Activated CD4-positive, CD25-positive, alpha-beta regulatory T cell (primary cell): ENCODE data around the gene NF1.
A peak's percentile ranks its signal among the peaks of the same experiment; 100 is the strongest.
"Not testable (repeated sequence)": the region's sequence is repeated elsewhere in the genome, so short reads cannot be mapped to it uniquely, and the experiment has no call there.

Experiments
- DNase-seq, 4 experiments: peaks; one replicate each; lab custom pipeline; 2025; lab: John Stamatoyannopoulos, UW

The NF1 gene

DNA sequence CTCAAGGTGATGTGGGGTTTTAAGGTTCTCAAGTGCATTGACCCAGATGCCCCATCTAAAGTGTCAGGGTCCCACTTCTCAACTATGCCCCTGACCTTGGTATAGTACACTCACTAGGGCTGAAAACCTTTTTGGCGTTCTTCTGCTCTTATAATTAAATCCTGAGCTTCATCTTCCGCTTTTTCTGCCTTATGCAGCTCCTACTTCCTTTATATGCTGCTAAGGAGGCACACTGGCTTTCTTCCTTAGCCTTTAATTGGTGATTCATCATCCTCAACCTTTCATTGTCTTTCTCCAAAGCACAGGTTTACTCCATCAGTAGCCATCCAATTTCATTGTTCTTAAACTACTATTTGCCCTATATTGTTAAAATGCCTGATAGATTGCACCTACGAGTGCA, 5.3 kb upstream of the NF1 start:
- no peak for DNase-seq

DNA sequence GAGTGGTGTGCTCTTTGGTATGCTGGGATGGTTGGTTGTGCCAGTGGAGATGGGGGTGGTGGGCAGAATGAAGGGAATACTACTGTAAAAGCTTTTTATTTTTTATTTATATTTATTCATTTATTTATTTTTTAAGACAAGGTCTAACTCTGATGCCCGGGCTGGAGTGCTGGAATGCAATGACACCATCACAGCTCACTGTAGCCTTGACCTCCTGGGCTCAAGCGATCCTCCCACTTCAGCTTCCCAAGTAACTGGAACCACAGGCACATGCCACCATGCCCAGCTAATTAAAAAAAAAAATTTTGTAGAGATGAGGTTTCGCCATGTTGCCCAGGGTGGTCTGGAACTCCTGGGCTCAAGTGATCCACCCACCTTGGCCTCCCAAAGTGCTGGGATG, 4.1 kb upstream of the NF1 start:
- DNase-seq = not testable (repeated sequence)

DNA sequence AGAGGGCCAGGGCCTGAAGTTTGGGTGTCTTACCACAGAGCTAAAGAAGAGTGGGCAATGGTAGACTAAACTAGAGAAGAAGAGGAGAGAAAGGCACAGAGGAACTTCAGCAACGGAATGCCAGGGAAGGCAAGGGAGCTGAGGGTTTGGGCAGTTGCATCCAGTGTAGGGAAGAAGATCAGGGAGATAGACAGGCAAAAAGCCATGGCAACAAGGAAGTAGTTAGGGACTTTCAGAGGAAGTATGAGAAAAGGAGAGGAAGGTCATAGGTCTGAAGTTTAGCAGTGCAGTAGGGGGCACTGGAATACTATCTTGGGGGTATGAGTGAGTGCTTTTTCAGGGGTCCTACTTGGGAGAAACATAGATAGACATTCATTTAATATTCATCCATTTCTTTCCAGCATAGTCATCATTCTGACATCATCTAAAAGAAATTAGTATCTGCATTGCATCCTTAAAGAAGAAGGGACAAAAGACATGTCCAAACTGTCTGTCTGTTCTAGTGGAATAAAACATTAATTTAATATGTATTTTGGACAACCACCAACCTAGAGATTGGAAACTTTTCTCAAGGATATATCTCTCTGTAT, 2.2 kb upstream of the NF1 start:
- DNase-seq = no peak

DNA sequence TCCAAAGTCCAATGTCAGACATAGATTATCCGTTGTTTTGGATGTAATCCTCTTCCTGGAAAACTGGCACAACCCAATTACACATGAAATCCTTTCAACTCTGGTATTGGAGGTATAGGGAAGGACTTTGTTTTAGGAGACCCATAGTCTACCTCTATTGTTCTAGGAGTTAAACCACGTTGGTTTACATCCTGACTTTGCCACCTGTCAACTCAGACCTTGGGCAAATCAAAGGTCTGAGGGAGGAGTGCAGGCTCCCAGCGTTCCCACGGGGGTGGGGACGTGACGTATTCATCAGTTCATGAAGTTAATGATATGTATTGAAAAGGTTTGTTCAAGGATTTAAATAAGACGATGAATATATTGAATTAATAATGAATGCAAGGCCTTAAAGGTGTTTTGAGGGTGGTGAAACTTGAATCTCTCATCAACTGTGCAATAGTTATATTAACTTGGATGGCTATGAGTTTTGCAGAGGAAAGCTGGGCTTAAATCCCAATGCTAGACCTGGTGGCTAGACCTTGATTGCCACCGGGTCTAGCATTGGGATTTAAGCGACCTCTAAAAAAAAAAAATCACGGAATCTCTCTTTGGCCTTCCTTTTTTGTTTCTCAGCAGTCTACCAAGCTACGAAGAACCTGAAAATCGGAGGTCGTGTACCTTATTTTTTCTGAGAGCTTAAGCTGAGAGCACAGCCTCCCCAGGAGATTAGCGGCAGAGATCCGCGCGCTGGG, 744 bp upstream of the NF1 start:
- DNase-seq = no peak

DNA sequence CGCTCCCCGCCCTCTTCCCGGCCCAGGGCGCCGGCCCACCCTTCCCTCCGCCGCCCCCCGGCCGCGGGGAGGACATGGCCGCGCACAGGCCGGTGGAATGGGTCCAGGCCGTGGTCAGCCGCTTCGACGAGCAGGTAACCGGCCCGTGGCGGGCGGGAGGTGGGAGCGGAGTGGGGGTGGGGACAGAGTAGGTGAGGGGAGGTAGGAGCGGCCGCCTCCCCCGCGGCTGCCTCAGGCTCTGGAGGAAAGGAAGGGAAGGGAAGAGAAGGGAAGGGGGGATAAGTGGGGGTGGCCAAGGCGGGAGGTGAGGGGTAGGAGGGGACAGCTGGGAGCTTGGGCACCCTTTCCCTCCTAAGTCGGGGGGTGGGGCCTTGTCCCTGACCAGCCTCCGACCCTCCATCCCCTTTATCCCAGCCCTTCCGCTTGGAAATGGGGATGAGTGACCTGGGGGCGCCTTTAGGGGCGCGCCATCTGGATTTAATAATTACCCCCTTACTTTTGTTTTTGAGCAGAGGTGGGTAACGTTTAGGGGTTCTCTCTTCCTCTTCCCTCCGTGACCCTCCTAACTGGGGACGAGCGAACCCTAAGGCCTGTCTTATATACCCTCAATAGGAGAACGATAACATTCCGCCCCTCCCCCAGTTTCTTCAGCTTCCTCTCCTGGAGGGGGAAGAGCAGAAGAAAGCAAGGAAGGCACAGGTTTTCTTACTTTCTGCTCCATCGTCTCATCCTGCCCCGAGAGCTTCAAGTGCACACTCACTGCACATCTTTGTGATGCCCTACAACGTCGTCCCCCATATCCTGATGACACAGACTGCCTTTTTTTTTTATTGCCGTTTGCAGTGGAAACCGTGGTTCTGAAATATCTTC, 694 bp downstream of the NF1 start:
- peak in 1 of 4 experiments; percentile 11 for DNase-seq

DNA sequence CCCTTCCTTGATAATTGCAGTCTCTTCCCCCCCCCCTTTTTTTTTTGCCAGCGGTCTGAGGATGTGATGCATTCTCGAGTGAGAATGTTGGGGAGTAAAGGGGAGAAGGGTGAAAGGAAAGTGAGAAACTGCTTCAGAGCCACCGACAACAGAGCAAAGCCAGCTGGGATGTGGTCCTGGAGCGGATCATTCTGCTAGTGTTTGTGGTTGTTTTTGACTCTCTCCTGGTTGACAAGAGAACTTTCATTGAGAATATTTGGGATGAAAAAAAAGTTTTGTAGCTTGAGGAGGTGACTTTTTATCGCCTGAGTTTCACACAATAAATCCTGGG, 1.3 kb downstream of the NF1 start:
- DNase-seq = no peak

DNA sequence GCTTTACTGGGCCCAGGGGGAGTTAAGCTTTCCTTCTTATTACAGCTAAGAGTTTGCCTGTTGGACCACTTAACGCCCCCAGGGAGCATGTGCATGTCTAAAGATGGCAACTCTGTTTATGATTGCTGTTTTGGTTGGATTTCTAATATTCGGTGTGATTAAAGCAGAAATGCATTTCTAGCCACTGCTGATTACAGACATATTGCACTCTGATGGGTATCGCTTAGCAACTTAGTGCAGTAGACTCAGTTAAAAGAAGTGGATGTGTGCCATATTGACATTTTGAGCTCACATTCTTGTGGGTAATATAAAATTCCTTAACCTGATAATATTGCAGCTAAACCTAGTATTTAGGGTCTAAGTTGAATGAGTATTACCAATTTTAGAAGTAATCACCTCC, 4.2 kb downstream of the NF1 start:
- no peak for DNase-seq

DNA sequence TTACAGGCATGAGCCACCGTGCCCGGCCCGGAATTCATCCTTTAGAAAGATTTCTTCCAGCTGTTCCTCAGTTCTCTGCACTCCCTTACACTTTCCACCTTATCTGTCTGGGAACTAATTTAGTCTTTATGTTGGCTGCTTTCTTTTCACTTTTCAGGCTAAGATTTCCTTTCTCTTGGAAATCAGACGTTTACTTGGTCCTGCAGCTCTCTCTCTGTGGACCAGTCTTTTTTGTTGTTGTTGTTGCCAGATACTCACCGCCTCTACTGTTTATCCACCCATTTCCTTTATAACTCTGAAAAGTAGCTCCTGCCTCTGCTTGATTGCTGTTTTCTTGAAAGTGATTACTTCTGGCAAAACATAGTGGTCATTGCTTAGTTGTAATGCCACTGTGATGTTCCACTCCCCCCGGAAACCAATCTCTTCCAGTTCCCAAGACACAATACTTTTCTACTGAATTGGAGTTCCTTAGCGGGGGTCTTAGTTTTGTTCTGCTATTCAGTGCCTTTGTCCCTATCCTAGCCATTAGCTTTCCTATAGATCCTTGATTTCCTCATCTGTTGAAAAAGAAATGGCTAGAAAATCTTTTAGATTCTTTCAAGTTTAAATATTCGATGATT, 6.2 kb downstream of the NF1 start:
- no peak for DNase-seq

DNA sequence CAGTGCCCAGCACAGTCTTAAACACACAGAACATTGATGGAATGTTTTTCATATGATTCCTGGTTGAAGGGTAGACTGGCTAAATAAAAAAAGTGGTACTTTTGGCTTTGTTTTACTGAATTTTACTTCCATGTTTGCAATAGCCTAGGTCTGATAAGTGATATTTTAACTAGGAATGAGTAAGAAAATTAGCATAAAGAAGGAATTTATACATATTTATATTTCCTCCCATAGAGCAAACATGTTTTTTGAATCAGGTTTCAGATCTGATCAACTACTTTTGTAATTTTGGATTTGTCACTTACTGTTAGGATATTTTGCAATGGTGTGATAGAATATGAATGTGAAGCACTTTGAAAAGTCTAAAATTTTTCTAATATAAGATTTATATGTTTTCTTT, 7.2 kb downstream of the NF1 start:
- no peak for DNase-seq

DNA sequence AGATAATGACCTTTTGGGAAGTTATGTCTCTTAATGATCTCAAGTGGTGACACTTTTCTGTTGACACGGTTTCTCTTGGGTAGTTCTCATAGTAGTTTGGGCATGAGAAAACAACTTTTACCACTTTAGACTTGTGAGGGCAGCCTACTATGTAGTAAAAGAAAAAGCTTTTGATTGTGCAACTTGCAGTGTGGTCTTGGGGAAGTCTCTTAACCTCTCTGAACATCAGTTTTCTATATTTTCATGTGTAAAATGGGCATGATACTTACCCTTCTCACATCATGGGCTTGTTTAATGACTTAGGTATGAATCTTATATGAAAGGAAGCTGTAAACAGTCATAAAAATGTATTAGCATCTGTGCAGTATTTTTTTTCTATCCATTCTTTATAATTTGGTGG, 11.2 kb downstream of the NF1 start:
- no peak for DNase-seq

DNA sequence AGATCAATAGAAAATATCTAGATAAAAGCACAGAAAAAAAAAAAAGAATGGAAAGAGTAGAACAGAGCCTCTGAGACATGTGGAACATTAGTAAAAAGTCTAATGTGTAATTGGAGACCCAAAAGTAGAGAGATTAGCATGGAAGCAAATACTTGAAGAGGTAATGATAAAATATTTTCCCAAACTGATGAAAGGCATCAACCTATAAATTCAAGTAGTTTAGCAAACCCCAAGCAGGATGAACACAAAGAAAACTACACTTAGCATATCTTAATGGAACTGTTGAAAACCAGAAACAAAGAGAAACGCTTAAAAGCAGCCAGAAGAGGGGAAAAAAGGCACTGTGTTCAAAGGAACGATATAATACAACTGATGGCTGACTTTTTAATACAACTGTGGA, 16.4 kb downstream of the NF1 start:
- no peak for DNase-seq

DNA sequence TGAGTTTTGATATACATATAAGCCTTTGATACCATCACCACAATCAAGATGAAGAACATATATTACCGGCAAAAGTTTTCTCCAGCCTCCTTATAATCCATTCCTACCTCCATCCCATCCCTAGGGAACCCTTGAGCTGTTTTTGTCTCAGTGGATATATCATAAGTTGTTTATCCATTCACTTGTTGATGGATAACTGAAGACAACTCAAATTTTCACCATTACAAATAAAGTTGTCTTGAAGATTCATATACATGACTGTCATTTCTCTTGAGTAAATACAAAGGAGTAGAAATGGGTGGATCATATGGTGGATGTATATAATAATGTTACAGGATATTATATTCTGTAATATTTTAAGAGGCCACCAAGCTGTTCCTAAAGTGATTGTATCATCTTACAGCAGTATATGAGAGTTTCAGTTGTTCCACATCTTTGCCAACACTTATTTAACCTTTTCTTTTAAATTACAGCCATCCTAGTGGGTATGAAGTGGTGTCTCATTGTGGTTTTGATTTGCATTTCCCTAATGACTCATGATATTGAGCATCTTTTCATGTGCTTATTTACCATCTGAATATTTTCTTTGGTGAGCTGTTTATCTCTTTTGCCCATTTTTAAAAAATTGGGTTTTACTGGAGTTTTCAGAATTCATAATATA, 17.4 kb downstream of the NF1 start:
- DNase-seq = no peak

DNA sequence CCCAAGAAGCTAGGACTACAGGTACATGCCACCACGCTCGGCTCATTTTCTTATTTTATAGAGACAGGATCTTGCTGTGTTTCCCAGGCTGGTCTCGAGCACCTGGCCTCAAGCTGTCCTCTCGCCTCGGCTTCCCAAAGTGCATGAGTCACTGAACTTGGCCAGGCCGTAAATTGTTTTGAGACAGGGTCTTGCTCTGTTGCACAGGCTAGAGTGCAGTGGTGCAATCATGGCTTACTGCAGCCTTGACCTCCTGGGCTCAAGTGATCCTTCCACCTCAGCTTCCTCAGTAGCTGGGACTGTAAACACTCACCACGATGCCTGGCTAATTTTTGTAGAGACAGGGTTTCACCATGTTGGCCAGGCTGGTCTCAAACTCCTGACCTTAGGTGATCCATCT, 18.6 kb downstream of the NF1 start:
- DNase-seq = not testable (repeated sequence)

DNA sequence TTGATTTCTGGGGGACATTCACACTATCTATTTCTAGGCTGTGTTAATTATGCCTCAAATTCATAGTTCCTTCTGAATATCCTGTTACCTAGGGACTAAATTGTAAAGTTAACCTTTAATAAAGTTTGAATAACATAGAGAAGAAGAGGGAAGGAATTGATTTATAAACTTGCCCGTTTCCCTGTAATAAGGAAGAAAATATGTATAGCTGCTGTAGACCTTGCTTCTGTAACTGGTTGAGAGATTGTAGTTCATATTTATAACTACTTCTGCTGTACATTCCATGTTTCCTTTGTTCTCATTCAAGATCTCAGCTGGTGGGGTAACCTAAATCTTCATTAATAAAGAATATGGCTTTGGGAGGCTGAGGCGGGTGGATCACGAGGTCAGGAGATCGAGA, 19.2 kb downstream of the NF1 start:
- DNase-seq = no peak

DNA sequence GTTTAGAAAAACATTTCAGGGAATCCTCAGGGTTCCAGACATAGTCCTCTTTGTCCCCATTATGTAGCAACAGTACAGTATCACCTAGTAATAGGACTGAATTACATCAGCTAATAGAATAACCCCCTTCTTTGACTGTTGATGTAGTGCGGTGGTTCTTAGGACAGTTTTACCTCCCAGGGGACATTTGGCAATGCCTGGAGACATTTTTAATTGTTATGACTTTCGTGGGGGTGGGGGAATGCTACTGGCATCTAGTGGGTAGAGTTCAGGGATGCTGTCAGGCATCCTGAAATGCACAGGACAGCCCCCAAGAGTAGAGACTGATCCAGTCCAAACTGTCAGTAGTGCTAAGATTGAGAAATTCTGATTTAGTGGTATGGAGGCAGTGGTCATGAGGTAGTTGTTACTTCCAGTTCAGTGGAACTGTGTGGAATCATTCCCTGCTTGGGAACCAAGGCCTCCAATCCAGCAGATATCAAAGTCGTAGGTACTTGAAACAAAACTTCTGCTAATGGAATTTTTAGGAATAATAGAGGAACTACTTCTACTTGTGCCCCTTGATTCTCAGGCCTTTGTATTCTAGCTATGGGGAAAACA, 20.3 kb downstream of the NF1 start:
- DNase-seq = no peak

DNA sequence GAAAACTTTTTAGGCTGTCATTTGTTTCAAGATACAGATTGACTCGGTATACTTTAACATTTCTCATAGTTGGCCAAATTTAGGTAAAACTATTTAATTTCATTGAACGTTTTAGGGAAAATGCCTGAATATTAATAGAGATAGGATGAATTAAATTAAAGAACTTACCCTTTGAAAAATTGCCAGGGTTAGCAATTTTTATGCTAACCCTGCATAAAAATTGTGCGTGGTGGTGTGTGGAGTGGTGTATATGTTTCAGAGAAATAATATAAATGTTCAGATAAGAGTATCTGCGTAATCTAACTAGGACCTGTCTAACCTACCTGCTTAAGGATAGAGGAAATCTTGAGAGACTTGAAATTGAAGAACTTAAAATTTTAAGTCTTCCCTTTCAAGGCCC, 21.4 kb downstream of the NF1 start:
- no peak for DNase-seq

DNA sequence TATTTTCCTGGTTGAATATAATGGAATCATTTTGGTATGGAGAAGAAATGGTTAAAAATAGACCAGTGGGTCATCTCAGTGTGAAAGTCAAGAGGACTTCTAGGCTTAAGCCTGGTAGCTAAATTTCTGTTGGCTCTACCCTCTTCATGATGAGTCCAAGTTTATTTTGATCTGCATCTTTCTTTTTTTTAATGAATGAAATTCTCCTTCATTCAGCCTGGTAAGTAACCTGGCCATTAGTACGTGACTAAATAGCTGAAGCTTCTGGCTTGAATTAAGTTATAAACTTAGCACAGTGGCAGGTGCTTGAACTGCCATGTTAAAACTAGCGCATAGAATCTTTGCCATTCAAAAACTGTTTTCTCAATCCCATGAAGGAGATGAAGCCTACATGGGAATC, 28.0 kb downstream of the NF1 start:
- DNase-seq = no peak

DNA sequence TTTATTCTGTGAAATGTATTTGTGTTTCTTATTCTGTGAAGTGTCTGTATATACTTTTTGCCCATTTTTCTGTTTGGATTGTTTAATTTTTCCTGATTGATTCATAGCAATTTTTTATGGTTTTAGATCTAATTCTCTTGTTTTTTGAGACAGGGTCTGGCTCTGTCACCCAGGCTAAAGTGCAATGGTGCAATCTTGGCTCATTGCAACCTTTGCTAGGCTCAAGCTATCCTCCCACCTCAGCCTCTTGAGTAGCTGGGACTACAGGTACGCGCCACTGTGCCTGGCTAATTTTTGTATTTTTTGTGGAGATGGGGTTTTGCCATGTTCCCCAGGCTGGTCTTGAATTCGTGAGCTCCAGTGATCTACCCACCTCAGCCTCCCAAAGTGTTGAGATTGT, 31.5 kb downstream of the NF1 start:
- DNase-seq = no peak

DNA sequence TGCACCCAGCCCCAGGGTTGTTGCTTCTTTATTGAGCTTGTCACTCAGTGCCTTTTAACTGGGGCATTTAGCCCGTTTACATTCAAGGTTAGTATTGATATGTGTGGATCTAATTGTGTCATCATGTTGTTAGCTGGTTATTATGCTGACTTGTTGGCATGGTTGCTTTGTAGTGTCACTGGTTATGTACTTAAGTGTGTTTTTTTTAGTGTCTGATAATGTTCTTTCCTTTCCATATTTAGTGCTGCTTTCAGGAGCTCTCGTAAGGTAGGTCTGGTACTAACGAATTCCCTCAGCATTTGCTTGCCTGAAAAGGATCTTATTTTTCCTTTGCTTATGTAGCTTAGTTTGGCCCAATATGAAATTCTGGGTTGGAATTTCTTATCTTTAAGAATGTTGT, 33.5 kb downstream of the NF1 start:
- no peak for DNase-seq

DNA sequence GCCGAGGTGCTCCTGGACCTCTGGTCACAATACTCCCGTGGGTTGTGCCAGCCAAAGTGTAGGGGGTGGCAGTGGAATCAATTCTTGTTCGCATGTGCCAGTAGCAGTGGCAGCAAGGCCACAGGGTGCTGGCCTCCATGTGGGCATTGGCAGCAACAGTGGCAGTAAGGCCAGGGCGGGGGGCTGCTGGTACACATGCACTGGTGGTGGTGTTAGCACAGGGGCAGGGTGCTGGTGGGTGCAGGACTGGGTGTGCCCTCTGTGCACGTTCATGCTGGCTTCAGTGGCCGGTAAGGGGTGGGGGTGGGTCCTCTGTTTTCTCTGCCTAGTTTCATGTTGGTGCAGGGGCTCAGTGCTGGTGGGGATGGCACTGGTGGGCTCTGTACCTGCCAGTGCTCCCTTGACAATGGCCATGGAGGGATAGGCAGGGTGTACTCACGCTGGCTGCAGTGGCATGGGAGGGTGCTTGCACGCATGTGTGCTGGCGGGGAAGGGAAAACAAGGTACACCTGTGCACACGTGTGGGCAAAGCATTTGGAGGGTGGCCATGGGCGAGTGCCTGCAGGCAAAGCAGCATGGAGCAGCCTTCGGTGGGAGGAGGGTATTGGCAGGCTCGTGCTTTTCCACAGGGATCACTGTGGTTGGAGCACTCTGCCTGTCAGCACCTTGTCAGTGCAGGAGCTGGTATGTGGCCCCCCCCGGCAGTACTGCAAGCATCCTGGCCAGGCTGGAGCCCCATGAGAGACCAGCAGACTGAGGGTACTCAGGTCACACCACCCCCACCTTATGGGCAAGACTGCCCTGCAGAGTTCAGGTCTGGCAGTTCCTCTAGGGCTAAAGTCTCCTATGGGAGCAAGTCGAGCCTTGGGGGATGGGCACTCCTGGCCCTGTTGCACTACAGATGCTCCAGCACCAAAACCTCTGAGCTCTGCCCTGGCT, 35.8 kb downstream of the NF1 start:
- DNase-seq = no peak

DNA sequence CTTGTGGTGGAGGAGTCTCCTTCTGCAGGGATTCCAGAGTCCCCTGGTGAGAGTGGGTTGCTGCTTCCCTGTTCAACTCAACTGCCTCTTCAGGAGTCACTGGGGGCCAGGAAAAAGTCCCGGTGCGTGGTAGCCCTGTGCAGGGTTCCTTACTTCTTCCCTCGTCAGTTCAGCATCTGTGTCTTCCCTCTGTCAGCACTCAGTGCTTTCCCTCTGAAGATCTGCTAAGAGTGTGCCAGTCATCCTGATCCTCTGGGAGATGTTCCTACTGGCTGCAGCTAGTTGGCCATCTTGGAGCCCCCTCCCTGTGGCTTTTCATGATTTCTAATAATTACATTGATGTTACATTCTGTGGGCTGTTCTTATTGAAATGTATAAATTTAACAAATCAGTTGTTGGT, 36.5 kb downstream of the NF1 start:
- DNase-seq = no peak
